Anterior cingulate cortex (tissue), 58 donors: Measurements from ENCODE around the gene FHAD1.

Experiments
- DNase-seq, 58 donors: peaks; one replicate each; lab custom pipeline; 2025; lab: John Stamatoyannopoulos, UW

The FHAD1 gene

GRCh38 chr1:15341634-15342407, 94.8 kb downstream of the FHAD1 start:
- peak in 5 of 58 donors; percentile 13 to 67 (median 26) for DNase-seq

- no peak for DNase-seq
Measured at GRCh38 chr1:15342408-15342967, 95.5 kb downstream of the FHAD1 start.

- DNase-seq, result no peak
Measured at GRCh38 chr1:15343099-15343498, 96.1 kb downstream of the FHAD1 start.

GRCh38 chr1:15343729-15344128, 96.7 kb downstream of the FHAD1 start:
- DNase-seq, result peak in 8 of 58 donors; percentile 4 to 30 (median 15)

GRCh38 chr1:15344380-15344779, 97.4 kb downstream of the FHAD1 start:
- DNase-seq, result no peak

- peak in 1 of 58 donors; percentile 13 for DNase-seq
Measured at GRCh38 chr1:15344800-15345704, 98.0 kb downstream of the FHAD1 start.

- DNase-seq, result peak in 23 of 58 donors; percentile 5 to 42 (median 18)
Measured at GRCh38 chr1:15345705-15346345, 98.8 kb downstream of the FHAD1 start.

GRCh38 chr1:15346346-15347030, 99.5 kb downstream of the FHAD1 start:
- DNase-seq, result no peak

GRCh38 chr1:15347182-15347581, 100.2 kb downstream of the FHAD1 start:
- no peak for DNase-seq

GRCh38 chr1:15348648-15349047, 101.6 kb downstream of the FHAD1 start:
- no peak for DNase-seq

- no peak for DNase-seq
Measured at GRCh38 chr1:15349133-15349532, 102.1 kb downstream of the FHAD1 start.

- no peak for DNase-seq
Measured at GRCh38 chr1:15350151-15350550, 103.1 kb downstream of the FHAD1 start.

GRCh38 chr1:15350551-15351200, 103.7 kb downstream of the FHAD1 start:
- no peak for DNase-seq

GRCh38 chr1:15351310-15351709, 104.3 kb downstream of the FHAD1 start:
- no peak for DNase-seq

GRCh38 chr1:15352128-15352957, 105.3 kb downstream of the FHAD1 start:
- DNase-seq, result no peak

- no peak for DNase-seq
Measured at GRCh38 chr1:15353839-15354579, 107.0 kb downstream of the FHAD1 start.

- no peak for DNase-seq
Measured at GRCh38 chr1:15354580-15354965, 107.5 kb downstream of the FHAD1 start.
